Measurements from ENCODE around the gene HYAL4. TPM values are rescaled to one million over a fixed set of nuclear protein-coding genes. Genes with fewer than 3 reads are reported as not detected.
"Not testable (repeated sequence)": the region's sequence is repeated elsewhere in the genome, so short reads cannot be mapped to it uniquely, and the experiment has no call there.

HYAL4 gene
- total RNA-seq, 4 donors from 2014 or later, result 0.95 to 2.8 (median 1.9) TPM

- Histone ChIP-seq H3K4me3 (no peak overlapping the region), H3K36me3 (no peaks in the 10 kb centered on the region), H3K27me3 (no peaks in the 10 kb centered on the region), H3K4me1 (no peaks in the 10 kb centered on the region), H3K27ac (no peak overlapping the region), H3K9me3 (no peaks in the 10 kb centered on the region)
- no peak for TF ChIP-seq EP300 (IDR thresholded peaks at IDR 0.05)
- no peak for TF ChIP-seq POLR2AphosphoS5 (IDR thresholded peaks at IDR 0.05)
- TF ChIP-seq POLR2A (IDR thresholded peaks at IDR 0.05), result no peak
- TF ChIP-seq, protein P1, sequence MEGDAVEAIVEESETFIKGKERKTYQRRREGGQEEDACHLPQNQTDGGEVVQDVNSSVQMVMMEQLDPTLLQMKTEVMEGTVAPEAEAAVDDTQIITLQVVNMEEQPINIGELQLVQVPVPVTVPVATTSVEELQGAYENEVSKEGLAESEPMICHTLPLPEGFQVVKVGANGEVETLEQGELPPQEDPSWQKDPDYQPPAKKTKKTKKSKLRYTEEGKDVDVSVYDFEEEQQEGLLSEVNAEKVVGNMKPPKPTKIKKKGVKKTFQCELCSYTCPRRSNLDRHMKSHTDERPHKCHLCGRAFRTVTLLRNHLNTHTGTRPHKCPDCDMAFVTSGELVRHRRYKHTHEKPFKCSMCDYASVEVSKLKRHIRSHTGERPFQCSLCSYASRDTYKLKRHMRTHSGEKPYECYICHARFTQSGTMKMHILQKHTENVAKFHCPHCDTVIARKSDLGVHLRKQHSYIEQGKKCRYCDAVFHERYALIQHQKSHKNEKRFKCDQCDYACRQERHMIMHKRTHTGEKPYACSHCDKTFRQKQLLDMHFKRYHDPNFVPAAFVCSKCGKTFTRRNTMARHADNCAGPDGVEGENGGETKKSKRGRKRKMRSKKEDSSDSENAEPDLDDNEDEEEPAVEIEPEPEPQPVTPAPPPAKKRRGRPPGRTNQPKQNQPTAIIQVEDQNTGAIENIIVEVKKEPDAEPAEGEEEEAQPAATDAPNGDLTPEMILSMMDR (IDR thresholded peaks at IDR 0.05), result no peak
- DNase-seq (ENCODE audit: low spot score in 2 of 2), result no peak
- WGBS, result 62% methylated on average over 2 of the region's 2 CpGs
Observed at GRCh38 chr7:123828805-123829204, 16.2 kb upstream of the HYAL4 start.

DNA sequence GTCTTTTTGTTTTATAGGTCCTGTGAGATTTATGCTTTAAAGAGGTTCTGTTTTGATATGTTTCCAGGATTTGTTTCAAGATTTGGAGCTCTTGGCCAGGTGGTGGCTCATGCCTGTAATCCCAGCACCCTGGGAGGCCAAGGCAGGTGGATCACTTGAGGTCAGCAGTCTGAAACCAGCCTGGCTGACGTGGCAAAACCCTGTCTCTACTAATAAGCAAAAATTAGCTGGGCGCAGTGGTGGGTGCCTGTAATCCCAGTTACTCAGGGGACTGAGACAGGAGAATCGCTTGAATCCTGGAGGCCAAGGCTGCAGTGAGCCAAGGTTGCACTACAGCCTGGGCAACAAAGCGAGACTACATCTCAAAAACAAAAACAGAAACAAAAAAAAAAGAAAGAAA is 8.3 kb upstream of the HYAL4 start:
- no peak for DNase-seq (ENCODE audit: low spot score in 2 of 2)
- Histone ChIP-seq H3K4me1 (no peaks in the 10 kb centered on the region), H3K4me3 (no peak overlapping the region), H3K9me3 (no peaks in the 10 kb centered on the region), H3K27me3 (no peaks in the 10 kb centered on the region), H3K36me3 (no peaks in the 10 kb centered on the region), H3K27ac (no peak overlapping the region)
- 75% methylated on average over 4 of the region's 4 CpGs for WGBS
- TF ChIP-seq, protein P1 (IDR thresholded peaks at IDR 0.05), result no peak
- TF ChIP-seq POLR2AphosphoS5 (IDR thresholded peaks at IDR 0.05) (no peak), EP300 (IDR thresholded peaks at IDR 0.05) (no peak), POLR2A (IDR thresholded peaks at IDR 0.05) (no peak)

- 95% methylated on average over 2 of the region's 2 CpGs for WGBS
- not testable (repeated sequence) for H3K27ac ChIP-seq; H3K9me3 ChIP-seq; H3K4me3 ChIP-seq; H3K27me3 ChIP-seq; H3K36me3 ChIP-seq; DNase-seq (ENCODE audit: low spot score in 2 of 2); H3K4me1 ChIP-seq
Observed at GRCh38 chr7:123839106-123839505, 5.9 kb upstream of the HYAL4 start.

DNA sequence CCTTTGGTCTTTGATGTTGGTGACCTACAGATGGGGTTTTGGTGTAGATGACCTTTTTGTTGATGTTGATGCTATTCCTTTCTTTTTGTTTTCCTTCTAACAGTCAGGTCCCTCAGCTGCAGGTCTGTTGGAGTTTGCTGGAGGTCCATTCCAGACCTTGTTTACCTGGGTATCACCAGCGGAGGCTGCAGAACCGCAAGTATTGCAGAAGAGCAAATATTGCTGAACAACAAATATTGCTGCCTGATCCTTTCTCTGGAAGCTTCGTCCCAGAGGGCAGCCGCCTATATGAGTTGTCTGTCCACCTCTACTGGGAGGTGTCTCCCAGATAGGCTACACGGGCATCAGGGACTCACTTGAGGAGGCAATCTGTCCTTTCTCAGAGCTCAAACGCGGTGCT is 827 bp upstream of the HYAL4 start:
- not testable (repeated sequence) for H3K4me1 ChIP-seq; H3K4me3 ChIP-seq; H3K27ac ChIP-seq; H3K27me3 ChIP-seq; DNase-seq (ENCODE audit: low spot score in 2 of 2); H3K36me3 ChIP-seq; H3K9me3 ChIP-seq
- WGBS, result over 99% methylated on average over 7 of the region's 7 CpGs

GRCh38 chr7:123845823-123846216 is 851 bp downstream of the HYAL4 start:
- no peak overlapping the region for H3K4me3 ChIP-seq
- H3K36me3 ChIP-seq, result no peaks in the 10 kb centered on the region
- H3K27me3 ChIP-seq, result no peaks in the 10 kb centered on the region
- no peaks in the 10 kb centered on the region for H3K9me3 ChIP-seq
- no peak overlapping the region for H3K27ac ChIP-seq
- WGBS, result 58% methylated on average over 1 of the region's 1 CpG
- peaks cover 3% of the 10 kb centered on the region for H3K4me1 ChIP-seq
- DNase-seq (ENCODE audit: low spot score in 2 of 2), result no peak
- TF ChIP-seq POLR2AphosphoS5 (IDR thresholded peaks at IDR 0.05) (no peak), EP300 (IDR thresholded peaks at IDR 0.05) (no peak), POLR2A (IDR thresholded peaks at IDR 0.05) (no peak)
- TF ChIP-seq, protein P1 (IDR thresholded peaks at IDR 0.05), result no peak

- H3K36me3 ChIP-seq, result no peaks in the 10 kb centered on the region
- TF ChIP-seq, protein P1 (IDR thresholded peaks at IDR 0.05), result no peak
- TF ChIP-seq POLR2A (IDR thresholded peaks at IDR 0.05) (no peak), EP300 (IDR thresholded peaks at IDR 0.05) (no peak), POLR2AphosphoS5 (IDR thresholded peaks at IDR 0.05) (no peak)
- 29% methylated on average over 3 of the region's 3 CpGs for WGBS
- H3K27ac ChIP-seq, result no peak overlapping the region
- H3K9me3 ChIP-seq, result no peaks in the 10 kb centered on the region
- H3K4me3 ChIP-seq, result no peak overlapping the region
- no peak for DNase-seq (ENCODE audit: low spot score in 2 of 2)
- H3K4me1 ChIP-seq, result peaks cover 3% of the 10 kb centered on the region
- no peaks in the 10 kb centered on the region for H3K27me3 ChIP-seq
Observed at GRCh38 chr7:123846217-123846891, 1.4 kb downstream of the HYAL4 start.

All from suprapubic skin (tissue), 4 donors.